Naive thymus-derived CD8-positive, alpha-beta T cell (primary cell): Measurements from ENCODE around the gene FGFBP1. TPM values are rescaled to one million over a fixed set of nuclear protein-coding genes. Genes with fewer than 3 reads are reported as not detected.

Source experiments
- ATAC-seq, 2 donors: fragments of 150-1000 bp; cut with Tn5 transposase in 1 of 2; sonication (Bioruptor Pico), chemical (Tn5 transposase) in 1 of 2; 1 replicate in 1 of 2; 2 replicates in 1 of 2; pipeline ENCODE4 v1.10.0; 2021; ENCODE audit warnings: mild to moderate bottlenecking in 2 of 2, moderate library complexity in 2 of 2
- POLR2A ChIA-PET: fragments of 350-600 bp; sonication (Branson Sonifier 250); formaldehyde crosslinking; loops from one replicate; lab custom pipeline; 2021; ENCODE audit warnings: antibody characterized with exemption; lab: Charles Lee
- DNase-seq, 10 donors: peaks; one replicate each; pipeline versions ENCODE4 v3.0.0 to v3.0.0-alpha.2; 2020 to 2022
- H3K27ac Mint-ChIP-seq, 10 donors: one replicate each; pipeline ENCODE4 v1.8.0; 2020 to 2022; ENCODE audit warnings: mild to moderate bottlenecking in 10 of 10, mixed read lengths in 10 of 10, moderate library complexity in 4 of 10, inconsistent platforms in 1 of 10
- H3K27me3 Mint-ChIP-seq, 5 donors: one replicate each; pipeline ENCODE4 v1.8.0; 2021 to 2022; ENCODE audit warnings: mixed read lengths in 5 of 5
- H3K36me3 Mint-ChIP-seq, 3 donors: one replicate each; pipeline ENCODE4 v1.8.0; 2020 to 2022; ENCODE audit warnings: mixed read lengths in 3 of 3, mild to moderate bottlenecking in 2 of 3, inconsistent platforms in 1 of 3
- H3K4me1 Mint-ChIP-seq, 4 donors: one replicate each; pipeline ENCODE4 v1.8.0; 2021 to 2022; ENCODE audit warnings: mixed read lengths in 4 of 4
- H3K4me3 Mint-ChIP-seq, 10 donors: one replicate each; pipeline ENCODE4 v1.8.0; 2020 to 2022; ENCODE audit warnings: mild to moderate bottlenecking in 10 of 10, mixed read lengths in 10 of 10, moderate library complexity in 6 of 10, inconsistent platforms in 1 of 10
- H3K9me3 Mint-ChIP-seq, 9 donors: one replicate each; pipeline ENCODE4 v1.8.0; 2020 to 2022; ENCODE audit warnings: mixed read lengths in 9 of 9, mild to moderate bottlenecking in 3 of 9, inconsistent platforms in 1 of 9, moderate library complexity in 1 of 9
- polyA plus RNA-seq, 3 donors: library from polyadenylated mRNA; unstranded; fragments of 300-500 nt; fragmentation: Illumina TruSeq; gene quantifications; one replicate each; pipeline ENCODE4 v1.2.3, GENCODE V29; 2021
- total RNA-seq, 8 experiments: library from RNA in 2 of 8; stranded (reverse) in 2 of 8; gene quantifications; one replicate each; pipeline ENCODE4 v1.2.3 and lab custom pipeline; 2021 to 2026

Gene FGFBP1
- total and polyA plus RNA-seq, 5 experiments from 2014 or later = not detected

DNA sequence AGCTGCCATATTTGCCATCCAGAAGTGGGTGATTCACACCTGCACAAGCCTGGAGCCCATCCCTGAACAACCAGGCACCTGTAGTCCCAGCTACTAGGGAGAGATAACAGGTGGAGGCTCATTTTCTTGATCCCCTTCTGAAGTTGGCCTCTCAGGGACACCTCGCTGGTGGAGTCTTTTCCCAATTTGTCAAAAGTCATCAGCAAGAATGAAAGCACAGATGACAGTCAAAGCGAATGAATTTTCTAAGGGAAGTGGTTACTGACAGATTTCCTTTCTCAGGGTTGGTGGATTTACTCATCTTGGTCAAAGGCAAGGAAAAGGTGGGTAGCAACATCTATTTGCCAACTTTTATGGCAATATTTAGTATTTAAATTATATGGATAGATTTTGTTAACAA, 36.5 kb downstream of the FGFBP1 start:
- Mint-ChIP-seq H3K27me3 (peaks cover 10 to 55% (median 28%) of the 10 kb centered on the region in 5 donors), H3K9me3 (no peaks in the 10 kb centered on the region), H3K4me3 (no peak overlapping the region), H3K4me1 (peaks cover 0 to 2% (median under 1%) of the 10 kb centered on the region in 4 donors), H3K27ac (no peak overlapping the region), H3K36me3 (no peaks in the 10 kb centered on the region)
- POLR2A ChIA-PET = no interaction called here
- DNase-seq (no peak), ATAC-seq (no peak)

DNA sequence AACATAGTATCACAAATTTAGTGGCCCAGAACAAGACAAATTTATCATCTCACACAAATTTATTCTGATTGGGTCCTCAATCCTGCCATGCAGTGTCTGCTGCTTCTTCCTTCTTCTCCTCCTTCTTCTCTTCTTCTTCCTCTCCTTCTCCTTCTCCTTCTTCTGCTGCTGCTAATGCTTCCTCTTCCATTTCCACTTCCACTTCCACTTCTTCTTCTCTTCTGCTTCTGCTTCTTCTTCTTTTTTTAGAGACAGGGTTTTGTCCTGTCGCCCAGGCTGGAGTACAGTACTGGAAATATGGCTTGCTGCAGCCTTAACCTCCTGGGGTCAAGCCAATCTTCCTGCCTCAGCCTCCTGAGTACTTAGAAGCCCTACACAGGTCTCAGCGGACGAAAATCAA, 37.5 kb downstream of the FGFBP1 start:
- no peak overlapping the region for H3K4me3 Mint-ChIP-seq
- no peaks in the 10 kb centered on the region for H3K36me3 Mint-ChIP-seq
- peaks cover 10 to 55% (median 31%) of the 10 kb centered on the region in 5 donors for H3K27me3 Mint-ChIP-seq
- POLR2A ChIA-PET = no interaction called here
- ATAC-seq (no peak), DNase-seq (no peak)
- H3K4me1 Mint-ChIP-seq = peaks cover 0 to 2% (median under 1%) of the 10 kb centered on the region in 4 donors
- no peak overlapping the region for H3K27ac Mint-ChIP-seq
- H3K9me3 Mint-ChIP-seq = no peaks in the 10 kb centered on the region

DNA sequence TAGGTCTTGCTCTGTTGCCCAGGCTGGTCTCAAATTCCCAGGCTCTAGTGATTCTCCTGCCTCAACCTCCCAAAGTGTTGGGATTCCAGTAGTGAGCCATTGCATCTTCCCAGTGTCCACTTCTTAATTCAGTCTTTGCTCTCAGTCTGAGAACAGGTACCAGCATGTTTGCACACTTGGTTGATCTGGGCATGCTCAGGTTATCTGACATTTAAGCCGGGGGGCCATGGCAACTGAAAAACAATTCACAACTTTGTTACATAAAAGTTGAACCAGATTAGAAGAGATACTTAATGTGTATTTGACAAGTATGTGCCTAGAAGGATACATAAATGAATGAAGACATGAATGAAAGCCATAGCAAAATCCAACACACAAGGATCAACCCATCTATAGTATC, 39.0 kb downstream of the FGFBP1 start:
- Mint-ChIP-seq H3K36me3 (no peaks in the 10 kb centered on the region), H3K4me3 (no peak overlapping the region), H3K27ac (no peak overlapping the region), H3K27me3 (peaks cover 6 to 45% (median 27%) of the 10 kb centered on the region in 5 donors), H3K9me3 (no peaks in the 10 kb centered on the region), H3K4me1 (peaks cover 0 to 2% (median under 1%) of the 10 kb centered on the region in 4 donors)
- POLR2A ChIA-PET = no interaction called here
- ATAC-seq (no peak), DNase-seq (no peak)

DNA sequence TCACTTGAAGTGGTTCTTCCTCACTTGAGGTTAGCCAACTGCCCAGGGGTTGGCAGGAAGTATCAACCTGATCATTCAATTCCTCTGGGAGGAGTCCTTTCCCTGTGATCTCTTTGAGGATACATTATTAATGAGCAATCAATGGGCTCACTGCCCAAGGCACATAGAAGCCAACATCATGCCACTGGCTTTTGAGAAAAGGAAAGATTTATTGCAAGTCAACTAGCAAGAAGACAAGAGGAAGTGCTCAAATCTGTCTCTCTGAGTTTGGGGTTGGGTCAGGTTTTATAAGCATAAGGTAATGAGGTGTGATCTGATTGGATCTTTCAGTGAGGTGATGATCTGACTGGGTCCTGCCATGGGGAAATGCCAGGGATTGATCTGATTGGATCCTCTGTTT, 39.6 kb downstream of the FGFBP1 start:
- Mint-ChIP-seq H3K9me3 (no peaks in the 10 kb centered on the region), H3K27me3 (peaks cover 6 to 39% (median 21%) of the 10 kb centered on the region in 5 donors), H3K4me1 (peaks cover 0 to 2% (median 0%) of the 10 kb centered on the region in 4 donors), H3K27ac (no peak overlapping the region), H3K4me3 (no peak overlapping the region), H3K36me3 (no peaks in the 10 kb centered on the region)
- no peak for DNase-seq
- ATAC-seq = no peak
- POLR2A ChIA-PET = no interaction called here

DNA sequence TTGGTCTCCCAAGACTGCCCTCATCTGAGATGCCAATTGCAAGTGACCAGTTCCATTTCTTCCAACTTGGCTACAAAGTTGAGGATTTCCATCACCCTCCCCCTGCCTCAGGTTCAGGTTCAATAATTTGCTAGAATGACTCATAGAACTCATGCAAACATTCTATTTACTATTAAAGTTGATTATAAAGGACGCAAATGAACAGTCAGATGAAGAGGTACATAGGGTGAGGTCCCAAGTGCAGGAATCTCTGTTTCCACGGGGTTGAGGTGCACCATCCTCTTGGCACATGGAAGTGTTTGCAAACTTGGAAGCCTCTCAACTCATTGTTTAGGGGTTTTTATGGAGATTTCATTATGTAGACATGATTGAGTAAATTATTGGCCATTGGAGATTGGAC, 41.0 kb downstream of the FGFBP1 start:
- no peak overlapping the region for H3K27ac Mint-ChIP-seq
- DNase-seq = no peak
- POLR2A ChIA-PET = no interaction called here
- no peak for ATAC-seq
- H3K4me3 Mint-ChIP-seq = no peak overlapping the region
- H3K4me1 Mint-ChIP-seq = no peaks in the 10 kb centered on the region
- no peaks in the 10 kb centered on the region for H3K36me3 Mint-ChIP-seq
- H3K9me3 Mint-ChIP-seq = no peaks in the 10 kb centered on the region
- H3K27me3 Mint-ChIP-seq = peaks cover 6 to 32% (median 16%) of the 10 kb centered on the region in 5 donors

DNA sequence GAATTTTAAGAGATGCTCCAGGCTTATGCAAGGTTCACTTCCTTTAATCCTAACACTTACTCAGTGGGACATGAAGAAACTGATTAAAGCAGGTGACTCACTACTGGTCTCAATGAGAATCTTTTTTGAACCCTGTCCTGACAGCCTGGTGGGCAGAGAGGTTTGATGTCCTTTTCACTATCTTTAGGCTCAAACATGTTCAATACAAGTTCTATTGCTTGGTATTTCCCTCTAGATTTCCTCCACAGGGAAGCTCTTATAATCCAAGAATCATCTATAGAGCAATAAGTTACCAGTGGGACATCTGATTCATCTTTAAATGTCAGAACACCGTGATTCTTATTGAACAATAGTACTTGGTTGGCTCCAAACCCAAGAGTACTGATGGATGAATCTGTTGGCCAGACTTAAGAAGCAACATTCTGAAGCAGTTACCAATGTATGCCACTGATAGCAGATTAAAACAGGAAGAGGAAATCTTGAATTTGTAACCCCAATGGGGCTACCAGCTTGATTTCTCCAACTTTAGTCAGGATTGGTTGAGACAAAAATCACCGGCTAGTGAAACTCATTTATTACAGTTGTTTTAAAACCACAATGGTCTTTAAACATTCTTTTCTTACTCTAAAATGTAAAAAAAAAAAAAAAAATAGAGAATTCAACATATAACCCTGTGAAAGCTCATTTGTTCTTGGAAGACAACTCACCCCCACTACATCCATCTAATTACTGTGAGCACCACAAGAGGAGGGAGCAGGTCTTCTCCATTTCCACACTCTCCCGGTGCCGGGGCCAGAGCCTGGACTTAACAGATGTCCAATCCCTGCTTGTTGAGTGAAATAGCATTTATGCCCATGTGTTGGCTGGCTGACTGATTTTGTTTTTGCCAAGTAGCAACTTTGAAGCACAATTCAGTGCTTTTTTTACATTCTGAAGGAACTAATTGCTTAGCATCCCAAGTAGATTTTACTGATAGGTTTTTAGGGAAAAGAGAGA, 43.3 kb downstream of the FGFBP1 start:
- DNase-seq (no peak), ATAC-seq (no peak)
- Mint-ChIP-seq H3K36me3 (no peaks in the 10 kb centered on the region), H3K9me3 (no peaks in the 10 kb centered on the region), H3K27ac (no peak overlapping the region), H3K4me1 (peaks cover 0 to 4% (median 0%) of the 10 kb centered on the region in 4 donors), H3K4me3 (no peak overlapping the region), H3K27me3 (peaks cover 6 to 19% (median 12%) of the 10 kb centered on the region in 5 donors)
- POLR2A ChIA-PET = interaction anchor here (0.7 kb wide), 1 partner anchor 654 kb away, joined by 8 read pairs; no protein-coding TSS in a partner anchor

DNA sequence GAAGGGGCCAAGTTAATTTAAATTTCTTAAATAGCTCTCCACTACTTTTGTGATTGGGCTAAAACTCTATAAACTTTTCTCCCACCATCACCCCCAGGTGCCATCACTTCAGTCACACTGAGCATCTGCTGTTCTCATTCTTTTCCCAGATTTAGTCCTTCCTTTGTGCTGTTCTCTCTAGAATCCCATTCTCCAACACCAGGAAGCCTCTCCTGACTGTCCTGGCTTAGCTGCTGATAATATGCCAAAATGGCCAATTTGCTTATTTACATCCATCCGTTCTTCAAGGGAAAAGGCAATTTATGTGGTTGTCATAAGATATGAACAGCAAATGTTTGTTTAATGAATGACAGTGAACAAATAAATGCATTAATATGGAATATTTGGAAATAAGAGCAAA, 44.1 kb downstream of the FGFBP1 start:
- H3K27me3 Mint-ChIP-seq = peaks cover 4 to 17% (median 12%) of the 10 kb centered on the region in 5 donors
- H3K27ac Mint-ChIP-seq = no peak overlapping the region

DNA sequence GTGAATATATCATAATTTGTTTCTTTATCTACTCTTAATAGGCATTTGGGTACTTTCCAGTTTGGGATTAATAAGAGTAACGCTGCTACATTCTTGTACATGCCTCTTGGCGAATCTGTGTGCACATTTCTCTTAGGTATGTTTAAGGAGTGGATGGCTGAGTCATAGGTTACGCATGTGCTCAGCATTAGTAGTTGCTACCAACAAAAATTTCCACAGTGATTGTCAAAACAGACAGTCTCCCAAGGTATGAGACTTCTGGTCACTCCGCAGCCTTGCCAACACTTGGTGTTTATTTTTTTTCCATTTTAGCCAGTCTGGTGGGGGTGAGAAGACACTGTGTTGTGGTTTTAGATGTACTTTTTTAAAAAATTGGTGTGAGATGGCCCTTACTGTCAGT, 44.6 kb downstream of the FGFBP1 start:
- Mint-ChIP-seq H3K27ac (no peak overlapping the region), H3K27me3 (peaks cover 2 to 17% (median 12%) of the 10 kb centered on the region in 5 donors), H3K36me3 (no peaks in the 10 kb centered on the region), H3K4me3 (no peak overlapping the region), H3K9me3 (no peaks in the 10 kb centered on the region), H3K4me1 (peaks cover 0 to 4% (median 0%) of the 10 kb centered on the region in 4 donors)
- POLR2A ChIA-PET = no interaction called here
- ATAC-seq (no peak), DNase-seq (no peak)

More for the DNA sequence above, 44.1 kb downstream of the FGFBP1 start:
- H3K36me3 Mint-ChIP-seq = no peaks in the 10 kb centered on the region
- H3K4me3 Mint-ChIP-seq = no peak overlapping the region
- DNase-seq = no peak
- peaks cover 0 to 4% (median 0%) of the 10 kb centered on the region in 4 donors for H3K4me1 Mint-ChIP-seq
- ATAC-seq = no peak
- H3K9me3 Mint-ChIP-seq = no peaks in the 10 kb centered on the region
- POLR2A ChIA-PET = no interaction called here

DNA sequence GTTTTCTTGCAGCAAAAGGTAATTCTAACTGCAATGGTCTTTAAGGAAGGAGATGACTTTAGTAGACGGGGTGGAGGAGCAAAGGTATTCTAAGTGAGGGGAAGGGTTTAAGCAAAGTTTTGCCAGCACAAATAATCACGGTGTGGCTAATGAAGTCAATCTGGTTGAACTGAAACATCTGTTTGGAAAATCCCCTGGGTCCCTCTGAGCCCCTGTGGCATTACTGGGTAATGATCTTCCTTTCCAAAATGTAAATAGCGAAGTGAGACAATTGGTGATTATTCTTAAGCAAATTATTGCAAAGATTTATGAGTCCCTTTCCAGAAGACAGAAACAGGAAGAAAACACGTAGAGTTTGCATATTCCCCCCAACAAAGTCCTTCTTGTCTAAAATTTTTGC, 47.2 kb downstream of the FGFBP1 start:
- H3K4me1 Mint-ChIP-seq = peaks cover 0 to 4% (median 0%) of the 10 kb centered on the region in 4 donors
- POLR2A ChIA-PET = no interaction called here
- no peaks in the 10 kb centered on the region for H3K36me3 Mint-ChIP-seq
- H3K27ac Mint-ChIP-seq = no peak overlapping the region
- peaks cover 0 to 8% (median 0%) of the 10 kb centered on the region in 5 donors for H3K27me3 Mint-ChIP-seq
- H3K9me3 Mint-ChIP-seq = no peaks in the 10 kb centered on the region
- DNase-seq (no peak), ATAC-seq (no peak)
- no peak overlapping the region for H3K4me3 Mint-ChIP-seq

DNA sequence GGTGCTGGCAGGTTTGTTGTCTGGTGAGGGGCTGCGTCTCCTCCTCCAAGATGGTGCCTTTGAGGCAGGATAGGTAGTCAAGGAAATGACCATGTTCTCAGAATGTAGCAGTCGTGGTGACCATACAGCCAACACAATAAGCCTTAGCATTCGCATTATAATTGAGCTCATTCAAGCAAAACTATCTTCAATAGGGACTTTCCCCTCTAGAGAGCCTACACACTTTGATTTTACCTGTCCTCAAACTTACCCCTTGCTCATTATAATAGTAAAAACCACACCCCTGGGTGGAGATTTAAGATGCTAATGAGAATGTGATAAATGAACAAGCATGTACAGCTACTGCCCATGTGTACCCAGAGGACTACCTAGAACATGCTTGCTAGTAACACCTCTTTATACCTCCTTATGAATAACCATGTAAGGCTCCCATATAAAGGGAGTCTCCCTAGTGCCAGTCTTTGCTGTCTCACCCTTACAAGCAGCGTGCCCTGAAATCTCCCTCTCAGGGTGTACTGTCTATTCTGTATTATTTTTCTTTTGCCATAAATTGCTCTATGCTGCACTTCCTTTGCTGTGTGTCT, 48.2 kb downstream of the FGFBP1 start:
- Mint-ChIP-seq H3K27ac (no peak overlapping the region), H3K4me3 (no peak overlapping the region), H3K9me3 (no peaks in the 10 kb centered on the region), H3K27me3 (peaks cover 0 to 5% (median 0%) of the 10 kb centered on the region in 5 donors), H3K4me1 (peaks cover 0 to 4% (median 0%) of the 10 kb centered on the region in 4 donors), H3K36me3 (no peaks in the 10 kb centered on the region)
- ATAC-seq (no peak), DNase-seq (no peak)
- POLR2A ChIA-PET = no interaction called here

DNA sequence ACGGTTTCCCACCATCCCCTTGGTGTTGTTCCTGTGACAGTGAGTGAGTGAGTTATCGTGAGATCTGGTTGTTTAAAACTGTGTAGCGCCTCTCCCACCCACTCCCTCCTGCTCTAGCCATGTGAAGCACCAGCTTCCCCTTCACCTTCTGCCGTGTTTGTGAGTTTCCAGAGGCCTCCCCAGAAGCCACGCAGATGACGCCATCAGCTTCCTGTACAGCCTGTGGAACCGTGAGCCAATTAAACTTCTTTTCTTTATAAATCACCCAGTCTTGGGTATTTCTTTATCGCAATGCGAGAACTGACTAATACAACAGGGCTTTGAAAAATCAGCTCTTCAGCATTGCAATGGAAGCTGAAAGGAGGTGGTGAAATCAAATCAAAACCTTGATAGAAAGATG, 50.0 kb downstream of the FGFBP1 start:
- Mint-ChIP-seq H3K36me3 (no peaks in the 10 kb centered on the region), H3K4me3 (no peak overlapping the region), H3K27ac (no peak overlapping the region), H3K27me3 (peaks cover 0 to 6% (median 0%) of the 10 kb centered on the region in 5 donors), H3K4me1 (peaks cover 0 to 4% (median 0%) of the 10 kb centered on the region in 4 donors), H3K9me3 (no peaks in the 10 kb centered on the region)
- POLR2A ChIA-PET = no interaction called here
- DNase-seq = no peak
- ATAC-seq = no peak
